DND-41 (cell line): ENCODE data around the gene RLN2.

Experiments used
- ATAC-seq: fragments of 200-7000 bp; cut with Tn5 transposase; 3 replicates; pipeline ENCODE4 v1.9.1; 2021; ENCODE audit warnings: low read depth; ENCODE audit not compliant: insufficient read depth
- DNase-seq: peaks from one replicate; pipeline ENCODE4 v3.0.0-alpha.2; 2020
- H2AFZ ChIP-seq: 2 replicates; pipeline ENCODE4 v1.6.0; 2012; ENCODE audit warnings: low read depth, low read length
- H3K27ac ChIP-seq: 2 replicates; pipeline ENCODE4 v1.5.1; 2012; ENCODE audit warnings: low read length, inconsistent platforms
- H3K27me3 ChIP-seq: fragments of 200-600 bp; sonication (generic); 2 replicates; pipeline ENCODE4 v1.6.0; 2012; ENCODE audit warnings: low read length, mild to moderate bottlenecking, inconsistent platforms; ENCODE audit not compliant: insufficient read depth, poor library complexity
- H3K36me3 ChIP-seq: 2 replicates; pipeline ENCODE4 v1.5.1; 2012; ENCODE audit warnings: low read length, inconsistent platforms; ENCODE audit not compliant: insufficient read depth
- H3K4me1 ChIP-seq: 2 replicates; pipeline ENCODE4 v1.5.1; 2012; ENCODE audit warnings: mild to moderate bottlenecking, low read length; ENCODE audit not compliant: insufficient read depth
- H3K4me2 ChIP-seq: 2 replicates; pipeline ENCODE4 v1.6.0; 2012; ENCODE audit warnings: mild to moderate bottlenecking, moderate library complexity, low read length, inconsistent platforms; ENCODE audit not compliant: insufficient read depth
- H3K4me3 ChIP-seq, 2 experiments: fragments of 200-600 bp in 1 of 2; shearing (Covaris generic) in 1 of 2; 2 replicates each; pipeline ENCODE4 v1.5.1; 2012 to 2016; ENCODE audit warnings: inconsistent platforms in 2 of 2, low read length in 2 of 2, mild to moderate bottlenecking in 2 of 2, low read depth in 1 of 2, moderate library complexity in 1 of 2
- H3K79me2 ChIP-seq: 2 replicates; pipeline ENCODE4 v1.6.0; 2012; ENCODE audit warnings: low read length, inconsistent platforms; ENCODE audit not compliant: insufficient read depth
- H3K9ac ChIP-seq: 2 replicates; pipeline ENCODE4 v1.6.0; 2012; ENCODE audit warnings: low read depth, mild to moderate bottlenecking, inconsistent platforms, low read length, moderate library complexity
- H3K9me3 ChIP-seq: 2 replicates; pipeline ENCODE4 v1.5.1; 2012; ENCODE audit warnings: low read length, moderate library complexity, mild to moderate bottlenecking, inconsistent platforms; ENCODE audit not compliant: insufficient read depth, severe bottlenecking
- H4K20me1 ChIP-seq: 2 replicates; pipeline ENCODE4 v1.6.0; 2012; ENCODE audit warnings: low read length; ENCODE audit not compliant: insufficient read depth
- EZH2 ChIP-seq: IDR thresholded peaks from 3 replicates; pipeline ENCODE4 v1.6.1; 2012; ENCODE audit warnings: borderline replicate concordance, low read depth, mild to moderate bottlenecking, moderate library complexity, low read length, inconsistent platforms; ENCODE audit not compliant: severe bottlenecking
- TF ChIP-seq, protein P1 (sequence below): IDR thresholded peaks from 2 replicates; pipeline ENCODE4 v1.5.1; 2012; ENCODE audit warnings: borderline replicate concordance, low read length, moderate library complexity, mild to moderate bottlenecking; ENCODE audit not compliant: poor library complexity, severe bottlenecking; ENCODE audit errors: extremely low read depth

The RLN2 gene

DNA sequence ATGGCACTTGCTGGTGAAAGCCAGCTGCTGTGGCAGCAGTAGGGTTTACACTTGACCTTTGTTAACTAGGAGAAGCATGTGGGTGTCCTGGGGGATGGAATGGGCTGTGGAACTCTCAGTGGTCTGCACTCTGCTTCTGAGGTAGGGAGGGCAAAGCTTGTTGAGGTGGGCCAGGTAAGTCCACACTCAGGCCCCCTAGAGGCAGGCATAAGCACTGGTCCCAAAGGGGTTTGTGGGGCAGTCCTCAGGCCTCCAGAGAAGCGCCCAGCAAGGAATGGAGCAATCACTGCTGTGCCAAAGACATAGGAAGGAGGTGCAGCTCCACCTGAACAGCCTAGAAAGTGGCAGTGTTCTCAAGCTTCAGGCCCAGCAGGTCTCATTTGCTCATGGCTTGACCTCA is 38.6 kb downstream of the RLN2 start:
- TF ChIP-seq, protein P1, sequence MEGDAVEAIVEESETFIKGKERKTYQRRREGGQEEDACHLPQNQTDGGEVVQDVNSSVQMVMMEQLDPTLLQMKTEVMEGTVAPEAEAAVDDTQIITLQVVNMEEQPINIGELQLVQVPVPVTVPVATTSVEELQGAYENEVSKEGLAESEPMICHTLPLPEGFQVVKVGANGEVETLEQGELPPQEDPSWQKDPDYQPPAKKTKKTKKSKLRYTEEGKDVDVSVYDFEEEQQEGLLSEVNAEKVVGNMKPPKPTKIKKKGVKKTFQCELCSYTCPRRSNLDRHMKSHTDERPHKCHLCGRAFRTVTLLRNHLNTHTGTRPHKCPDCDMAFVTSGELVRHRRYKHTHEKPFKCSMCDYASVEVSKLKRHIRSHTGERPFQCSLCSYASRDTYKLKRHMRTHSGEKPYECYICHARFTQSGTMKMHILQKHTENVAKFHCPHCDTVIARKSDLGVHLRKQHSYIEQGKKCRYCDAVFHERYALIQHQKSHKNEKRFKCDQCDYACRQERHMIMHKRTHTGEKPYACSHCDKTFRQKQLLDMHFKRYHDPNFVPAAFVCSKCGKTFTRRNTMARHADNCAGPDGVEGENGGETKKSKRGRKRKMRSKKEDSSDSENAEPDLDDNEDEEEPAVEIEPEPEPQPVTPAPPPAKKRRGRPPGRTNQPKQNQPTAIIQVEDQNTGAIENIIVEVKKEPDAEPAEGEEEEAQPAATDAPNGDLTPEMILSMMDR = no peak
- TF ChIP-seq EZH2 = no peak
- Histone ChIP-seq H3K79me2 (no peaks in the 10 kb centered on the region), H3K9me3 (no peaks in the 10 kb centered on the region), H3K9ac (no peak overlapping the region), H4K20me1 (no peaks in the 10 kb centered on the region), H3K4me2 (no peak overlapping the region), H3K4me1 (no peaks in the 10 kb centered on the region), H3K4me3 (no peak overlapping the region), H3K36me3 (no peaks in the 10 kb centered on the region), H2AFZ (no peak overlapping the region), H3K27ac (no peak overlapping the region), H3K27me3 (no peaks in the 10 kb centered on the region)
- ATAC-seq = no peak
- no peak for DNase-seq

DNA sequence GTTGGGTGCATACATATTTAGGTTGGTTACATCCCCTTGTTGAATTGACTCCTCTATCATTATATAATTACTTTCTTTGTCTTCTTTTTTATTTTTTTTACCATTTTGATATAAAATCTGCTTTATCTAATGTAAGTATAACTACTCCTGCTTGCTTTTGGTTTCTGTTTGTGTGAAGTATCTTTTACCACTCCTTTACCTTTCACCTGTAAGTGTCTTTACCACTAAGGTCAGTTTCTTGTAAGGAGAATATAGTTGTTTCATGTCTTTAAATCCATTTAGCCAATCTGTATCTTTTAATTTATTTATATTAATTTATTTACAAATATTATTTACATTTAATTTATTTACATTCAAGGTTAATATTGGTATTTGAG is 40.3 kb downstream of the RLN2 start:
- Histone ChIP-seq H3K4me3 (no peak overlapping the region), H3K36me3 (no peaks in the 10 kb centered on the region), H3K27ac (no peak overlapping the region), H4K20me1 (no peaks in the 10 kb centered on the region), H3K79me2 (no peaks in the 10 kb centered on the region), H3K4me2 (no peak overlapping the region), H3K4me1 (no peaks in the 10 kb centered on the region), H2AFZ (no peak overlapping the region), H3K9me3 (no peaks in the 10 kb centered on the region), H3K27me3 (no peaks in the 10 kb centered on the region), H3K9ac (no peak overlapping the region)
- DNase-seq = no peak
- TF ChIP-seq EZH2 = no peak
- TF ChIP-seq, protein P1 = no peak
- ATAC-seq = no peak

DNA sequence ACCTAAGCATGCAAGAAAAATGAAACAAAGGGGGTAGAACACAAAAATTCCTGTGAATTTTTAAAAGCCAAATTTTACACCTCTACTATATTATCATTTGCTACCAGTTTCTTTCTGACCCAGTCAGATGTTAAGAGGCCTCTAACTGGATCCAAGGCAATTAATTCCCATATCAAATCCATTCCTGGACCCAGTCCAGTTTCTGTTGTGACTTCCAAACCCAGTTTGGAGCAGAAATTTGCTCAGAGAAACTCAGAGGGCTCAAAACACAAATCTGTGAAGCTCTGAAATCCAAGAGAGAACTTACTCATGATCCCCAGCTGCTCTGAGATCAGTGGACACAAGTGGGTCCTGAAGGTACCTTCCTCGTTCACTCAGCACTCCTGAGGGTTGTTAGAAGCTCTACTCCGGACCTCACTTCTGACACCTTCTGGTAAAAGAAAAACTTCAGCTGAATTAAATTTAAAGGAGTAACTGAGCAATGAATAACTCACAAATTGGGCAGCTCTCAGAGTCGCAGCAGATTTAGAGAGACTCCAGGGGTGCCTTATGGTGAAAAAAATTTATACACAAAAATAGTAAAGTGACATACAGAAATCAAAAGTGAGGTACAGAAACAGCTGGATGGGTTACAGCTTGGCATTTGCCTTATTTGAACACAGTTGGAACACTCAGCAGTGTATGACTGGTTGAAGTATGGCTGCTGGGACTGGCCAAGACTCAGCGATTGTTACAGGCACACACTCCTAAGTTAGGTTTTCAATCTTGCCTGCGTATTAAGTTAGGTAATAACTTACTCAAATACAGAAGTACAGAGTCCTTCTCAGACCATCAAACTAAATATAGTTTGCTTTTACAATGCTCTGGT is 40.9 kb downstream of the RLN2 start:
- Histone ChIP-seq H3K79me2 (no peaks in the 10 kb centered on the region), H2AFZ (no peak overlapping the region), H3K4me2 (no peak overlapping the region), H3K9me3 (no peaks in the 10 kb centered on the region), H4K20me1 (no peaks in the 10 kb centered on the region), H3K4me1 (no peaks in the 10 kb centered on the region), H3K9ac (no peak overlapping the region), H3K27ac (no peak overlapping the region), H3K36me3 (no peaks in the 10 kb centered on the region), H3K4me3 (no peak overlapping the region), H3K27me3 (no peaks in the 10 kb centered on the region)
- TF ChIP-seq EZH2 = no peak
- TF ChIP-seq, protein P1 = no peak
- DNase-seq = no peak
- no peak for ATAC-seq
